Measurements from ENCODE around the gene WDR27. TPM values are rescaled to one million over a fixed set of nuclear protein-coding genes. Genes with fewer than 3 reads are reported as not detected.
"Not testable (repeated sequence)": the region's sequence is repeated elsewhere in the genome, so short reads cannot be mapped to it uniquely, and the experiment has no call there.

WDR27 gene
- total RNA-seq, 2 experiments from 2014 or later: 37.9 to 38.3 TPM

DNA sequence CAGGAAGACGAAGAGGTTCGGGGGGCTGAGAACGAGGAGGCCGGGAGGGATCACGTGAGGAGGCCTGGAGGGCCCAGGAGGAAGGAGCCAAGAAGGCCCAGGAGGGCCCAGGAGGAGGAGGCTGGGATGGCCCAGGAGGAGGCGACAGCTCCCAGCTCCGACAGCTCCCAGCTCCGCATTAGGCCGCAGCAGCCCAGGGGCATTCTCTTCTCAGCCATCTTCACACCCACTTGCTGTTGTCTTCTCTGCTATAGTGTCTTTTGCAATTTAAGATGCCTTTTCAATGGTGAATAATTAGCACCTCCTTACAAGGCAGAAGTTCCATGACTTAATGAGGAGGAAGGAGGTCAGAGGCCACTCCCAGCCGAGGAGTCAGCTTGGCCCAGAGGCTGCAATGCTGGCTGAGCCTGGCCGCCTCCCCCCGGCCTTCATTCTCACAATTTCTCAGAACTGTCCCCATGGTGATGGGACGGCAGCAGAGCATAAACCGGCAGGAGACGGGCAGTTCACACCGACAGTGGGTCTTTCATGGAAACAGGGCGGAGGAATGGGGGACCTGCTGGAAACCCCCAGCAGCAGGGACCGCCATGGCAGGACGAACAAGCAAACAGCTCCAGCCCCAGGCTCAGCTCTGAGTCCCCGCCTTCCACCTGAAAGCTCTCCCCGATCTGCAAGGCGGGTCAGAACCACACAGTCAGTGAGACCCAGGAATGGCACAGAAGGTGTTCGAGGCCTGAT, 45.1 kb downstream of the WDR27 start:
- H3K9me3 Mint-ChIP-seq: no peaks in the 10 kb centered on the region
- H3K4me3 Mint-ChIP-seq: no peak overlapping the region
- intact Hi-C loops (cut with micrococcal nuclease): loop anchor here (10.0 kb wide), 1 partner anchor 762 kb away; no protein-coding TSS in a partner anchor
- CTCF ChIA-PET: no interaction called here
- peaks cover 16% of the 10 kb centered on the region for H3K36me3 Mint-ChIP-seq (ENCODE audit: low read depth)
- H3K27ac Mint-ChIP-seq: no peak overlapping the region
- DNase-seq: no peak
- no peaks in the 10 kb centered on the region for H3K27me3 Mint-ChIP-seq (ENCODE audit: low read depth)
- H3K4me1 Mint-ChIP-seq (ENCODE audit: low read depth): peaks cover 3% of the 10 kb centered on the region

DNA sequence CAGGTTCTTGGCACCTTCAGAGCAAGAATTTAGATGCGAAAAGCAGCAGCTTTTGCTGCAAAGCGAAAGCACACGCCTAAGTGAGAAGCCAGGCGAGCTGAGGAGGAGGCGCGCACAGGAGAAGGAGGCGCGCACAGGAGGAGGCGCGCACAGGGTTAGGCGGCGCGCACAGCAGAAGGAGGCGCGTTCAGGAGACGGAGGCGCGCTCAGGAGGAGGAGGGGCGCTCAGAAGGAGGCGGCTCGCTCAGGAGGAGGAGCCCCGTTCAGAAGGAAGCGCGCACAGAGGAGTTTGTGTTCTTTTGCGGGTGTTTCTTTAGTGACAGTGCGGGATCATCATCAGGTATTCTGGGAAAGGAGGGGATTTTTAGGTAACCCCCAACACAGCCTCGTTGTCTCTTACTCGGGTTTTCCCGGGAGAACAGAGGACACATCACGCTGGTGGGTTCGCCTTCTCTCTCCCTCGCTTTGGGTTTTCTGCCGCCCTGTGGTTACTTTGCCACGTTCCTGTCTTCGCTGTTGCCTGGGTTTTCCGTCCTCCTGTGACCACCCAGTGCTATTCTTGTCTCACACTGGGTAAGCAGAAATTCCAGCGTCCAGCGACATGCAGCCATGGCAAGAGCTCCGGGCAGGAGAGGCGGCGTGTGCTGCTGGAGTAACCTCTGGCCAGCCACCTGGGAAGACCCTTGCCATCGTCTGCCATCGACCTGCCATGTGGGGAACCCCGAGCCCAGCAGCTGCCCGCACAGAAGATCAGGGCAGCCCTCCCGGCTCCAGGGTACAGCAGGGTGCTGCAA, 47.0 kb downstream of the WDR27 start:
- H3K9me3 Mint-ChIP-seq: no peaks in the 10 kb centered on the region
- intact Hi-C loops (cut with micrococcal nuclease): loop anchor here (1.0 to 10.0 kb wide), 4 partner anchors 98 to 760 kb away; no protein-coding TSS in a partner anchor
- H3K4me3 Mint-ChIP-seq: peak overlapping the region; percentile 79
- H3K27me3 Mint-ChIP-seq (ENCODE audit: low read depth): no peaks in the 10 kb centered on the region
- CTCF ChIA-PET: interaction anchor here (0.5 kb wide), 1 partner anchor 59 kb away, joined by 4 read pairs; no protein-coding TSS in a partner anchor
- H3K27ac Mint-ChIP-seq: peak overlapping the region; percentile 25
- peaks cover 3% of the 10 kb centered on the region for H3K4me1 Mint-ChIP-seq (ENCODE audit: low read depth)
- DNase-seq: peak; percentile 68
- H3K36me3 Mint-ChIP-seq (ENCODE audit: low read depth): peaks cover 15% of the 10 kb centered on the region

DNA sequence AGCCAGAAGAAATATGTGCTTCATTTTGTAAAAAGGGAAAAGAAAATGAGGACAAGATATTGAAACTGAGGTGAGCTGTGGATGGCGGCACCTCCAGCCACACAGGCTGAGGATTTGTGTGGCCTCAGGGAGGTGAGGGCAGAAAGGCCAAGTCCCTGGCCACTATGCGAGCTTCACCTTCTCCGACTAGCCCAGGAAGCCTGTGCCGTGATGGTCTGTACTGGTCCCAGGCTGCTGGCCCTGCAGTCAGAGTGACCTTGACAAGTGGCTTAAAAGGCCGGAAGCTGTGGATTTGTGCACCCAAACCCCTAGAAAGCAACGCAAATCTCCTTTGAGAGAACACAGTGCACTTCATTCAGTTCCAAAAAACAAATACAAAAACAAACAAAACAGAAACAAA, 48.1 kb downstream of the WDR27 start:
- peaks cover 11% of the 10 kb centered on the region for H3K36me3 Mint-ChIP-seq (ENCODE audit: low read depth)
- no peak overlapping the region for H3K27ac Mint-ChIP-seq
- H3K4me1 Mint-ChIP-seq (ENCODE audit: low read depth): peaks cover 3% of the 10 kb centered on the region
- H3K9me3 Mint-ChIP-seq: no peaks in the 10 kb centered on the region
- no peaks in the 10 kb centered on the region for H3K27me3 Mint-ChIP-seq (ENCODE audit: low read depth)
- no peak for DNase-seq
- H3K4me3 Mint-ChIP-seq: no peak overlapping the region
- CTCF ChIA-PET: no interaction called here
- intact Hi-C loops (cut with micrococcal nuclease): loop anchor here (1.0 to 10.0 kb wide), 4 partner anchors 99 to 759 kb away; no protein-coding TSS in a partner anchor

- Mint-ChIP-seq H3K27ac (no peak overlapping the region), H3K4me1 (ENCODE audit: low read depth) (peaks cover 3% of the 10 kb centered on the region), H3K36me3 (ENCODE audit: low read depth) (peaks cover 9% of the 10 kb centered on the region), H3K4me3 (no peak overlapping the region), H3K27me3 (ENCODE audit: low read depth) (no peaks in the 10 kb centered on the region), H3K9me3 (no peaks in the 10 kb centered on the region)
- DNase-seq: no peak
- CTCF ChIA-PET: no interaction called here
- intact Hi-C loops (cut with micrococcal nuclease): loop anchor here (5.0 to 10.0 kb wide), 2 partner anchors 141 to 758 kb away; no protein-coding TSS in a partner anchor
Observed at GRCh38 chr6:169652896-169653295, 48.9 kb downstream of the WDR27 start.

GRCh38 chr6:169651498-169651897, 50.3 kb downstream of the WDR27 start:
- no peak overlapping the region for H3K27ac Mint-ChIP-seq
- H3K27me3 Mint-ChIP-seq (ENCODE audit: low read depth): no peaks in the 10 kb centered on the region
- H3K9me3 Mint-ChIP-seq: no peaks in the 10 kb centered on the region
- H3K4me3 Mint-ChIP-seq: no peak overlapping the region
- peaks cover 5% of the 10 kb centered on the region for H3K36me3 Mint-ChIP-seq (ENCODE audit: low read depth)
- CTCF ChIA-PET: no interaction called here
- peaks cover 3% of the 10 kb centered on the region for H3K4me1 Mint-ChIP-seq (ENCODE audit: low read depth)
- no peak for DNase-seq
- intact Hi-C loops (cut with micrococcal nuclease): loop anchor here (5.0 to 10.0 kb wide), 2 partner anchors 139 to 757 kb away; no protein-coding TSS in a partner anchor

- H3K9me3 Mint-ChIP-seq: no peaks in the 10 kb centered on the region
- no peaks in the 10 kb centered on the region for H3K27me3 Mint-ChIP-seq (ENCODE audit: low read depth)
- peaks cover 3% of the 10 kb centered on the region for H3K4me1 Mint-ChIP-seq (ENCODE audit: low read depth)
- H3K27ac Mint-ChIP-seq: no peak overlapping the region
- intact Hi-C loops (cut with micrococcal nuclease): loop anchor here (5.0 to 10.0 kb wide), 2 partner anchors 139 to 756 kb away; no protein-coding TSS in a partner anchor
- CTCF ChIA-PET: no interaction called here
- DNase-seq: no peak
- peaks cover 4% of the 10 kb centered on the region for H3K36me3 Mint-ChIP-seq (ENCODE audit: low read depth)
- H3K4me3 Mint-ChIP-seq: no peak overlapping the region
Observed at GRCh38 chr6:169650959-169651292, 50.9 kb downstream of the WDR27 start.

- Mint-ChIP-seq H3K27me3 (ENCODE audit: low read depth) (no peaks in the 10 kb centered on the region), H3K36me3 (ENCODE audit: low read depth) (peaks cover 4% of the 10 kb centered on the region), H3K9me3 (no peaks in the 10 kb centered on the region), H3K27ac (no peak overlapping the region), H3K4me1 (ENCODE audit: low read depth) (peaks cover 3% of the 10 kb centered on the region), H3K4me3 (no peak overlapping the region)
- DNase-seq: no peak
- intact Hi-C loops (cut with micrococcal nuclease): loop anchor here (5.0 to 10.0 kb wide), 2 partner anchors 138 to 756 kb away; no protein-coding TSS in a partner anchor
- CTCF ChIA-PET: no interaction called here
Observed at GRCh38 chr6:169650241-169650958, 51.4 kb downstream of the WDR27 start.

DNA sequence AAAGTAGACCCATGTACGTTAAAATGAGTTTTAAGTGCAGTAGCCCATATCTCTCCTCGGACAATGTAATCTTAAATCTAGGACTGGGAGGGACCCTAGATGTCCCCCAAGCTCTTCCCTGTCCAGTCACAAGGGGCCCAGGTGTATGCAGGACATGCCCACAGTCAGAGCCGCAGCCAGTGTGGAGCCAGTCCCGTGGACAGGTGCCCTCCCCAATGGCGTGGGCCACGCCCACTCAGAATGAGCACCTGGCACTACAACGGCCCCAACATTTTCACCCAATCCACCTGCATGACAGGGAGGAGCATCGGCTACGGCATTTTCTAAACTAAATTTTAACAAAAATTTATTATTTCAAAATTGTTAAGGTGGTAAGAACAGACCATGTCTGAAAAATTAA, 53.2 kb downstream of the WDR27 start:
- no peaks in the 10 kb centered on the region for H3K27me3 Mint-ChIP-seq (ENCODE audit: low read depth)
- DNase-seq: no peak
- H3K36me3 Mint-ChIP-seq (ENCODE audit: low read depth): no peaks in the 10 kb centered on the region
- CTCF ChIA-PET: no interaction called here
- H3K4me3 Mint-ChIP-seq: no peak overlapping the region
- no peaks in the 10 kb centered on the region for H3K9me3 Mint-ChIP-seq
- H3K4me1 Mint-ChIP-seq (ENCODE audit: low read depth): no peaks in the 10 kb centered on the region
- no peak overlapping the region for H3K27ac Mint-ChIP-seq
- intact Hi-C loops (cut with micrococcal nuclease): no loop called here

DNA sequence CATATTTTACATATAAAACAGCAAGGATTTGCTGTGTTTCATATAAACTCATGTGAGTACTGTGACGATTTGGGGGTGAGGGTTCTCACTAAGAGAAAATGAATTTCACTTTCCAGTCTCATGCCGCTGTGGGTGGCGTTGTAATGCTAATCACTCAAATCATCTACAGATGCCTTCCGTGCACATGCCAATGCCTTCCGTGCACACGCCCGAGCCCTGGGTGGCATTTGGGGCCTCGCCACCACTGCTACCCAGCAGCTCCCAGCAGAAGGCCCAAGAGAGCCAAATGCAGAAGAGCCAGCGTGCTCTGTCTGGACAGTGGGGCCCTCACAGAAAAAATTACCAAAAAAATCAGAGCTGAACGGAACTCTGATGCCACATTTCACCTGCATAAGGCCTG, 53.7 kb downstream of the WDR27 start:
- intact Hi-C loops (cut with micrococcal nuclease): no loop called here
- no peaks in the 10 kb centered on the region for H3K4me1 Mint-ChIP-seq (ENCODE audit: low read depth)
- H3K27ac Mint-ChIP-seq: no peak overlapping the region
- H3K4me3 Mint-ChIP-seq: no peak overlapping the region
- H3K36me3 Mint-ChIP-seq (ENCODE audit: low read depth): no peaks in the 10 kb centered on the region
- CTCF ChIA-PET: no interaction called here
- no peaks in the 10 kb centered on the region for H3K9me3 Mint-ChIP-seq
- no peak for DNase-seq
- no peaks in the 10 kb centered on the region for H3K27me3 Mint-ChIP-seq (ENCODE audit: low read depth)

- intact Hi-C loops (cut with micrococcal nuclease): no loop called here
- no peaks in the 10 kb centered on the region for H3K9me3 Mint-ChIP-seq
- no peaks in the 10 kb centered on the region for H3K27me3 Mint-ChIP-seq (ENCODE audit: low read depth)
- no peak for DNase-seq
- no peaks in the 10 kb centered on the region for H3K4me1 Mint-ChIP-seq (ENCODE audit: low read depth)
- no peak overlapping the region for H3K27ac Mint-ChIP-seq
- no peak overlapping the region for H3K4me3 Mint-ChIP-seq
- no peaks in the 10 kb centered on the region for H3K36me3 Mint-ChIP-seq (ENCODE audit: low read depth)
- CTCF ChIA-PET: no interaction called here
Observed at GRCh38 chr6:169647637-169648036, 54.2 kb downstream of the WDR27 start.

DNA sequence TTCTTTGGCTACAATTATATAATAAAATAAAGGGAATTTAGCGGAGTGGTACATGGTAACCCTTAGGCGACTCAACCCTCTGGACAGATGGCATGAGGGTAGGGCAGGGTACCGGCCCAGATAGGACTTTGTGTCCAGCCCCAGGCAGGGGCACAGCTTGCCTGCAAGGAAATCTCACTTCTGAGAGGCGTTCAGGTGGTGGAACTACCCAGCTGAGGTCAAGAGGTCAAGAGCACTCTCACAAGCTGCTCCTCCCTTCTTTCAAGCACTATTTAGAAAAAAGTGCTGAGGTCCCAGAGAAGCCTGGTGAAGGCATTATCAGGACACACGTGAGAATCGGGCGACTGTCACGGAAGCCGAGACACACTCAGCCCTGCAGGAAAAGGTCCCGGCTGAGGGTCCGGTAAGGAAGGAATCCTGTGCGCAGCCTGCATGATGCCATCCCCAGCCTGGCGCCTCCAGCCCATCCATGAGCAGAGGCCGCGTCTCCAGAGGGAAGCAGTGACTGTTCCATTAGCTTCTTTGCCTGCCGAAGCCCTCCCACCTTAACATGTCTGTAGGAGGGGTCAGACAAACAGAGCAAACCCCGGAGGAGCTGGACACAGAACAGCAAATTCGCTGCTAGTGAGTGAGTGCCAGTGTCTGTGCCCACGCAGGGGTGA, 54.8 kb downstream of the WDR27 start:
- Mint-ChIP-seq H3K27me3 (ENCODE audit: low read depth) (no peaks in the 10 kb centered on the region), H3K36me3 (ENCODE audit: low read depth) (no peaks in the 10 kb centered on the region), H3K27ac (no peak overlapping the region), H3K9me3 (no peaks in the 10 kb centered on the region), H3K4me1 (ENCODE audit: low read depth) (no peaks in the 10 kb centered on the region), H3K4me3 (no peak overlapping the region)
- CTCF ChIA-PET: no interaction called here
- DNase-seq: no peak
- intact Hi-C loops (cut with micrococcal nuclease): no loop called here

- intact Hi-C loops (cut with micrococcal nuclease); H3K9me3 Mint-ChIP-seq; H3K4me3 Mint-ChIP-seq; H3K4me1 Mint-ChIP-seq (ENCODE audit: low read depth); DNase-seq; CTCF ChIA-PET; H3K36me3 Mint-ChIP-seq (ENCODE audit: low read depth); H3K27me3 Mint-ChIP-seq (ENCODE audit: low read depth); H3K27ac Mint-ChIP-seq: not testable (repeated sequence)
Observed at GRCh38 chr6:169645459-169645858, 56.4 kb downstream of the WDR27 start.

All from activated naive CD4-positive, alpha-beta T cell treated with anti-CD3 and anti-CD28 coated beads for 36 hours (primary cell).